ENCODE results near the gene PAK3.

Gene PAK3

GRCh38 chrX:111260451-111260850, 164.5 kb downstream of the PAK3 start:
- no peak for DNase-seq (ENCODE audit: low read depth in 2 of 2)

GRCh38 chrX:111262086-111262485, 166.1 kb downstream of the PAK3 start:
- no peak for DNase-seq (ENCODE audit: low read depth in 2 of 2)

- DNase-seq (ENCODE audit: low read depth in 2 of 2): no peak
Observed at GRCh38 chrX:111264385-111264784, 168.4 kb downstream of the PAK3 start.

DNA sequence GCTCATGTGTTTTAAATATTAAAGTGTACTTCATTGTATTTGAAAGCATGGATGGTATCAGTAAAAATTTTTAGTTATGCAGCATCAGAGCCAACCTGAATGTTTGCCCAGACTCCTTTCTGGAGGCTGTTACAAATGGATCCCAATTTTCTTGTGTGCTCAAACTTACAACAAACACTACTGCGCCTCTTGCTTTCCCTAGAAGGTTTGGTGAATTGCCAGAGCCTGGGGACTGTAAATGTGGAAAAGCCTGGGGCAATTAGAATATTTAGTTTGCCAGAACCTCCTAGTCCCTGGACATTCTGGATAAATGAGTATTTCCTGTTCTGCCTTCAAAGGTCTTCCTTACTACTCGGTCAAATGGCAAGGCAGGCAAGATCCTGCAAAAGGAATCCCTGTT, 169.5 kb downstream of the PAK3 start:
- DNase-seq (ENCODE audit: low read depth in 2 of 2): no peak

DNA sequence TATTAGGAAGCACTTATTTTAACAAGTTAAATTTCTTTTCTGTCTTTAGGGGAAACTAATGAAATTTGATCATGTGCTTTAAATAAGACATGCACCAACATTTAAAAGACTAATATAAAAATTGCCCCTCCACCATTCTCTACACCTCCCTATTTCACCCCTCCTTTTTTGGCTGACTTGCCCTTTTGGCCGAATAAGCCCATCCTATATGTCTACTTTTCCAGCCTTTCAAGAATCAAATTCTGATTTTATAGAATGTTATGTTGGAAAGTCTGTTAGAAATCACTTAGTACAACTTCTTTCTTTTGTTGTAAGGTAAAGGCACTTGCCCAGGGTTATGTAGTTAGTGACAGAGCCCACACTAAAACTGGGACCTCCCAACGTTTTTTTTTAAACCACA, 172.5 kb downstream of the PAK3 start:
- DNase-seq (ENCODE audit: low read depth in 2 of 2): no peak

DNA sequence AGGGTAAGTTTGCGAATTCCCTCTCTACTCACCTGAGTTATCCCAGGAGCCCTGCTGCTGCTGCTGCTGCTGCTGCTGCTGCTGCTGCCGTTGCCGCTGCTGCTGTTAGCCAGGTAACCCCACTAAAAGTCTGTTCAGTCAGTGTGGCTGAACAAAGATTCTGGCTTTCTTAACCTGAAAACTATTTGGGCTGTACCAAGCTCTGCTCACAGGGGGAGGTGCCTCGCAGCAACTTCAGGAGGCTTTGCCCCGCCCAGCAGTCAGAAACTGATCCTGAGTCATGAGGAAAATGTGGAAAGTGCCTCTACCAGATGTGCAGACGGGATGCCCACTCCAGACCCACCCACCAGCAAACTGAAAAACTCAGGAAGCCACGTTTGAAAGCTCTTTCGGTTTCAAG, 174.3 kb downstream of the PAK3 start, which contains the start of gene CAPN6:
Gene CAPN6, minus strand, starts transcription at position 145 of the 400 bp plus-strand sequence. CDS start 6,547 bp downstream, outside the sequence.
- no peak for DNase-seq (ENCODE audit: low read depth in 2 of 2)
